ENCODE measurements around the gene FNDC1.
"Not testable (repeated sequence)": the region's sequence is repeated elsewhere in the genome, so short reads cannot be mapped to it uniquely, and the experiment has no call there.

FNDC1 gene

DNA sequence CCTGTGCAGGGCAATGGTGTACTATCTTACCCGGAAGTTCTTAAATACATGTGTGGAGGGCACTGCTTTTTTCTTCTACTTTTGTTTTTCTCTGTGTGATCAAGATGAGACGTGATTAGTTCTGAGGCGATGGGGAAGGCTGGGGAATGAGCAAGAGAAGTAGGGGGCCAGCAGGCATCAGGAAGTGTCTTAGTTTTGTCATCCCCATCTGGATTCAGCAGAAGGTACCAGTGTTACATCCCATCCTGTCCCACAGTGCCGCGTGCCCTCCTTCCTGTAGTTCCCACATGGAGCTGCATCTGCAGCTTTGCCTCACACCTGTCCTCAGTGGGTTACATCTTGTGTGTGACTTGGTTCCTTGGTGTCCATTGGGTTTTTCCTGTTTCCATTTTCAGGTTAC is 86.9 kb downstream of the FNDC1 start:
- no peak for DNase-seq (ENCODE audit: low read depth, low spot score)

DNA sequence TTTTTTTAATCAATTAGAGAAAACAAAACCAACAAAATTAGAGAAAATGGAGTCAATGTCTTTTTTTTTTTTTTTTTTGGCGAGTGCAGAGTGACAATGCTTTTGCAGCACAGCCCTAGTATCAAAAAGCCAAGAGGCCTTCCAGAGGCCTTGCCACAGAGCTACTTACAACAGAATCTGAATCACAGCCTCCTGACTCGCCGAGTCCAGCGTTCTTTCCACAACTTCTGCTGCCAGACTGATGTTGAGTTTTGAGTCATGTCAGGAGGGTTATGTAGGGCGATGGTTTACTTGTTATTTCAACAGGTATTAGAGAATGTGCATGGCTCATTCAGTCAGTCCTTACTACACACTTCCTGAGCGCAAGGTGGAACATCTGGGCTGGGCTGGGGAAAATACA is 88.6 kb downstream of the FNDC1 start:
- DNase-seq (ENCODE audit: low read depth, low spot score), result no peak

DNA sequence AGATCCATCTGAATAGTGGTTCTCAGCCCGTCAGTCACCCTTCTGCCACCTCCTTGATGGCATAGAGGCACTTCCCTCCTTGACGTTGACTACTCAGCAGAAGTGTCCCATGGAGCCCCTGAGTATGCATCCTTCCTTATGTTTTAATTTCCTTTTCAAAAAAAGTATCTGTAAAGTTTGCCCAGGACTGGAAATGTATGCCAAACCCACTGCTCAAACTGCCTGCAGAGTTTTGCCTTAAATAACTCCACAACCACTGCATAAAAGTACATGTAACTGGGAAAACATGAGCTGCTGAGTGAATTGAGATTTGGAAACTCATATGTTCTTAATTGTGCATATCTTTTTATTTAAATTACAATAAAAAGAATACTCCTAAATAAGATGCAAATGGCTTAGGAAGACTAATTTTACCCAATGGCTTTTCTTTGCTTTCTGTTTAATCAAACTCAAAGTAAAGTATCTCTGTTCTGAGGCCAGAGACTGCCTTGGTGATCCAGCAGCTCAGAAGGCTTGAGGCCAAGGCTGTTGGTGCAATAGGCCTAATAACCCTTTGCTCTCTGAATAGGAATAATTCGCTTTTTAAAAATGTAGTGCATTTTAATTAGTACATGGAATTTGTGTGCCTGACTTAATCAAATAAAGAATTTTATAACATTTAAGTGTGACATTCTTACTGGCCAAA is 90.4 kb downstream of the FNDC1 start:
- DNase-seq (ENCODE audit: low read depth, low spot score), result no peak

DNA sequence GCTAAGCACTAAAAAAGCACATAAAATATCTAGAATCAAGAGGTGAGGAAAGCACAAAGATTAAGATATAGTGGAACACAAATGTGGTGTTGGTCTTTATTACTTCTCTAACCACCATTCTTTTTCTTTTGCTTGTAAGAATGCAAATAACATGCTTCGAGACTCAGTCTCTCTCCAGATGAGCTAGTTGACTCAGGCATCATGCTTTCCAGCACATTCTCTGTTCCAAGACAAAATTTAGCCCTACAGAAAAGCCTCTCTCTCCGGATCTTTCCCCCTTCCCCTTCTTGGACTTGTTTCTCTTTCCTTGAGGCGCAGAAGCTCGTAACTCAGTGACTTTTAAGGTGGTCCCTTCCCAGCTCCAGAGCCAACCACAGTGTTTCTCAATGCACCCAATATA is 91.0 kb downstream of the FNDC1 start:
- no peak for DNase-seq (ENCODE audit: low read depth, low spot score)

DNA sequence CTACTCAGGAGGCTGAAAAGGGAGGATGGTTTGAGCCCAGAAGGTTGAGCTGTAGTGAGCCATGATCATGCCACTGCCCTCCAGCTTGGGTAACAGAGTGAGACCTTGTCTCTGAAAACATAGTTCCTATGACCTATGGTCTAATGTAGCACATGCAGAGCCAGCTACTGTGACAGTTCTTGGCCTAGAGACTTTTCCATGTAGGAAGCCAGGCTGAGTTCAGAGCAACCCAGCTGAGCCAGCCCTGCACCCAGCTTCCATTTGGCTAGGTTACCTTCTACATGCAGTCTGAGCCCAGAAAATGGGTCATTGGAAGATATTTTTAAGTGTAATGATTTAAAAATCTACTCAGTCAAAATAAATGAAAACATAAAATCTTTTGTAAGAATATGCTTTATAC is 92.8 kb downstream of the FNDC1 start:
- no peak for DNase-seq (ENCODE audit: low read depth, low spot score)

DNA sequence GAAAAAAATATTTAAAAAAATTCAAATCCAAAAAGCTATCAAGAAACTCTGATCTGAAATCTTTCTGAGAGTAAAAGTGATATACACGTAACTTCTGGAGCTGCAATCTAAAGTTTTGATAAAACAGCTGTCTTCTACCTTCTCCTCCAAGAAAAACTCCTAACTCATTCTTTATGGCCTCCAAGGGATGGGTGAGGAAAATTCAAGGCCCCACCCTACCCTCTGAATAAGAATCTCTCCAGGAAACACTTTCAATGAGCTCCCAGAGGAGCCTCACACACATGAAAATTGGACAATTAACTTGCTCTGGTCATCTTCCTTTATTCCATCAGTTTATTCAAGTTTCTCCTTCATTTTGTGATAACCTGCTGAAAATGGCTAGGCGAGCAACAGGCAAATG is 93.4 kb downstream of the FNDC1 start:
- no peak for DNase-seq (ENCODE audit: low read depth, low spot score)

DNA sequence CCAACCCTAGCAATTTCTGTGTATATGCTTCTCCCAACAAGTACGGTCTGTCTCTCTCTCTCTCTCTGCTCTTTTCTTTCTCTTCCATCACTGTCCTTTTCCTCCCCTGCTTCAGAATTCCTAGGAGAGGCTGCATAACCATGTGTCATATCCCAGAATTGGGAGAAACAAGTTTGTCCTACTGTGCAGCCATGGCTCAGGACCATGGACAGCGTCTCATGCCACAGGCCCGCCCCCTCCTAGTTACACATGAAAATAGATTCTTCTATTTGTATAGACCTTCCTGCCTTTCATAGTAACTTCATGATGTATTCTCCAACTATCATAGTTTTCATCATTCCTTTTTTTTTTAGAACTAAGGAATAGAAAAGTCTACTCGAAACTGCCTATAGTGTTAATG is 98.0 kb downstream of the FNDC1 start:
- no peak for DNase-seq (ENCODE audit: low read depth, low spot score)

DNA sequence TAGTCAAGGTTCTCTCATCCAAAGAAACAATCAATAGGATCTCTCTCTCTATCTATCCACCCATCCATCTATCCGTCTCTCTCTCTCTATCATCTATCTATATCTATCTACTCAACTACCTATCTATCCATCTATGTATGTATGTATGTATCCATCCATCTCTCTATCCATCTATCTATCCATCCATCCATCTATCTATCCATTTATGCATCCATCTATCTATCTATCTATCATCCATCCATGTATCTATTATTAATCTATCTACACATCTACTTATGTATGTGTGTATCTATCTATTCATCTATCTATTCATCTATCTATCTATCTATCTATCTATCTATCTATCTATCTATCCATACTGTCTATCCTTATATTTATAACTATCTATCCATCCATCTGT is 99.3 kb downstream of the FNDC1 start:
- DNase-seq (ENCODE audit: low read depth, low spot score), result no peak

DNA sequence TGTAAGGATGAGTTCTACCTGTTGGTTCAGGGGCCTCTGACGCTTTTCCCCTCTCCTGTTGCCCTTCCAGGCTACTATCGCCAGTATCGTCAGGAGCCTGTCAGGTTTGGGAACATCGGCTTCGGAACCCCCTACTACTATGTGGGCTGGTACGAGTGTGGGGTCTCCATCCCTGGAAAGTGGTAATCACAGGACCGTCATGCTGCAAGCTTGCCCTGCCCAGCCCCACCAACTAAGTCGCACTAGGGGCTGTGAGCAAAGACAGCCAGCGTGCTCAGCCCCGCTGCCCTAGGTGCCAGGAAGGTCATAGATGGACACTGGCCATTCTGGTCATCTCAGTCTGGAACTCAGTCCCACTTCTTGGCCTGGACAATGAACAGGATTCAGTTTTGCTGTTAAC is 102.1 kb downstream of the FNDC1 start:
- no peak for DNase-seq (ENCODE audit: low read depth, low spot score)

DNA sequence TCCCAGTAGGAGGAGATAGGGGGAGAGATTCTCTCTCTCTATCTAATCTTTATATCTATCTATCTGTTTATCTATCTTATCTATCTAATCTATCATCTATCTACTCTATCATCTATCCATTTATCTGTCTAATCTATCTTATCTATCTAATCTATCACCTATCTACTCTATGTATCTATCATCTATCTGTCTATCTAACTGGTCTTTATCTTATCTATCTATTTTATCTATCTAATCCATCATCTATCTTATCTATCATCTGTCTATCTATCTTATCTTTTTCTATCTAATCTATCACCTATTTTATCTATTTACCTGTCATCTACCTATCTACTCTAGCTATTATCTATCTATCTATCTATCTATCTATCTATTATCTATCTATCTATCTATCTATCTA is 109.4 kb downstream of the FNDC1 start:
- DNase-seq (ENCODE audit: low read depth, low spot score), result no peak

DNA sequence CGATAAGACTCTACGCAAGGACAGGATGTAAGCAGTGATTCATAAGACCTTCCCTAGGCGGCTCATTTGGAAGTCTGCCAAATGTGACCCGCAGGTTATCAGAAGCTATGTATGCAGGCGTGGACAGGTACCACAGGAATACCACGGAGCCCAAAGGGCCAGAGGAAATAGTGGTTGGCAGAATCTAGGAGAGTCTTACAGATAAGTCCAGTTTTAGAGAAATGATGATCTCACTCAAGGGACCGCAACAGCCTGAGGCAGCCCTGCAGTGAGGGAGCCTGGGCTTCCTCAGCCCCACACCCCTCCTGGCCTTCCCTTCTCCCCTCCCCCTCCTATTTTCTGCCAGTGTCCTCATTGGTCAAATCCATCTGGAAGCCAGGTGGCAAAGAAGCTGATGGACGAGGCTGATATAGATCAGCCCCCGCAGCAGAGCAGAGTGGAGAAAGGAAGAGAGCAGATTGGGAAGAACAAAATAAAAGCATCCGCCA is 110.6 kb downstream of the FNDC1 start:
- DNase-seq (ENCODE audit: low read depth, low spot score), result no peak

DNA sequence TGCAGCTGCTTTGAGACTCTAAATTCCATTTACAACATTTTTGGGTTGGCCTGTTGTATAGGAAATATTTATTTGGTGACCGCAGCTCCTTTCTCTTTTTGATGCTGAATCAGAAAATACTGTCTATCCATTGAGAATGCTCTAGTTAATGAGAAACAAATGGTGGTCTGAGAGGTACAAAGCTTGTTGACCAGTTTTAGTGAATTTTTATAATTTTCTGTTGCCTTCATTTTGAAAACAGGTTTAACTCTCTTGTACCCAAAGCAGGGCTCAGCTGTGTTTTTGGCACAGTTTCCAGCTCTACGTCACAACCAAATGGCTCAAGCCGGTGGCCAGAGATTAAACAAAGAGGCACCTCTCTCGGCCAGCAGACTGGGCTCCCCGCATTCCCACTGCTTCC is 113.2 kb downstream of the FNDC1 start:
- DNase-seq (ENCODE audit: low read depth, low spot score), result no peak

DNA sequence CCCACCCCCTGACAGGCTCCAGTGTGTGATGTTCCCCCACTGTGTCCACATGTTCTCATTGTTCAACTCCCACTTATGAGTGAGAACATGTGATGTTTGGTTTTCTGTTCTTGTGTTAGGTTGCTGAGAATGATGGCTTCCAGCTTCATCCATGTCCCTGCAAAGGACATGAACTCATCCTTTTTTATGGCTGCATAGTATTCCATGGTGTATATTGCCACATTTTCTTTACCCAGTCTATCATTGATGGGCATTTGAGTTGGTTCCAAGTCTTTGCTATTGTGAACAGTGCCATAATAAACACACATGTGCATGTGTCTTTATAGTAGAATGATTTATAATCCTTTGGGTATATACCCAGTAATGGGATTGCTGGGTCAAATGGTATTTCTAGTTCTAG is 115.5 kb downstream of the FNDC1 start:
- DNase-seq (ENCODE audit: low read depth, low spot score), result not testable (repeated sequence)

DNA sequence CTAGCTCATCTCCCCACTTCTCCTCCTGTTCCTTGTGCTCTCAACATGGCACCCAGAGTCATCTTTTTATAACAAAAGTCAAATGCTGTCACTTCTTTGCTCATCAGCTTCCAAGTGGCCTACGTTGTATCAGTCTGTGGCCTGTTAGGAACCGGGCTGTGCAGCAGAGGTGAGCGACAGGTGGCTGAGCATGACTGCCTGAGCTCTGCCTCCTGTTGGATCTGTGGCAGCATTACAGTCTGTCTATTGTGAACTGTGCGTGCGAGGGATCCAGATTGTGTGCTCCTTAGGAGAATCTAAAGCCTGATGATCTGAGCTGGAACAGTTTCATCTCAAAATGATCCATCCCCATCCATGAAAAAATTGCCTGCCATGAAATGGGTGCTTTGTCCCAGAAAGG is 129.6 kb downstream of the FNDC1 start:
- no peak for DNase-seq (ENCODE audit: low read depth, low spot score)

DNA sequence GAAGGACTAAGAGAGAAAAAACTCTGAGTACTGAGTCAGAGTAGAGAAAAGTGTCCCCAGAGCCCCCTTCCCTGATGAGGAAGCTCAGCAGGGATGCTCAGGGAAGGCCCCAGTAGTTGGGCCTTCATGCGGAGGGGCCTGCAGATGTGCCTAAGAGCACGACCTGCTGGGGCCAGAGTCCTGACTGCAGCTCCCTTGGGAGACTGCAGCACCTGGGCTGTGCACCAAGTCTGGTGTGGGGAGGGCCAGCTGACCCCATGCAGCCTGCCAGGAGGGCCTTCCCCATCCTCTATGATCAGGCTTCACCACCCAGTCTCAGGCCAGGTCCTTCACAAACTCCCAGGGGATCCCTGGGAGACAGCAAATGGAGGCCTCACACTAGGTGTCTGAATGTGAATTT is 130.4 kb downstream of the FNDC1 start:
- DNase-seq (ENCODE audit: low read depth, low spot score), result no peak

DNA sequence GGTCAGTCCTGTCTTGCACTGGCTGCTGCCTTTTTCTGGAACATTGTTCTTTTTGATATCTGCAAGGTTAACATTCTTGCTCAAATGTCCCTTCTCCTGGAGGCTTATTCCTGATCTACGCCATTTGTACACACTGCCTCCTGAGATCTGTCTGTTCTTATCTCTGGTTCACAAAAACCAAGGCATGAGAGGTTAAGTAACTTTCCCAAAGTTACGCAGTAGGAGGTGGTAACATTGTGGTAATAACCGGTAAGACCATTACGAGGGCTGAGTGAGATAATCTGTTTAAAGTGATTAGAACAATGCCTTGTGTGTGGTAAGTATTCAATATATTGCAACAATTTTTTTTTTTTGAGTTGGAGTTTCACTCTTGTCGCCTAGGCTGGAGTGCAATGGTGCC is 132.1 kb downstream of the FNDC1 start:
- no peak for DNase-seq (ENCODE audit: low read depth, low spot score)

DNA sequence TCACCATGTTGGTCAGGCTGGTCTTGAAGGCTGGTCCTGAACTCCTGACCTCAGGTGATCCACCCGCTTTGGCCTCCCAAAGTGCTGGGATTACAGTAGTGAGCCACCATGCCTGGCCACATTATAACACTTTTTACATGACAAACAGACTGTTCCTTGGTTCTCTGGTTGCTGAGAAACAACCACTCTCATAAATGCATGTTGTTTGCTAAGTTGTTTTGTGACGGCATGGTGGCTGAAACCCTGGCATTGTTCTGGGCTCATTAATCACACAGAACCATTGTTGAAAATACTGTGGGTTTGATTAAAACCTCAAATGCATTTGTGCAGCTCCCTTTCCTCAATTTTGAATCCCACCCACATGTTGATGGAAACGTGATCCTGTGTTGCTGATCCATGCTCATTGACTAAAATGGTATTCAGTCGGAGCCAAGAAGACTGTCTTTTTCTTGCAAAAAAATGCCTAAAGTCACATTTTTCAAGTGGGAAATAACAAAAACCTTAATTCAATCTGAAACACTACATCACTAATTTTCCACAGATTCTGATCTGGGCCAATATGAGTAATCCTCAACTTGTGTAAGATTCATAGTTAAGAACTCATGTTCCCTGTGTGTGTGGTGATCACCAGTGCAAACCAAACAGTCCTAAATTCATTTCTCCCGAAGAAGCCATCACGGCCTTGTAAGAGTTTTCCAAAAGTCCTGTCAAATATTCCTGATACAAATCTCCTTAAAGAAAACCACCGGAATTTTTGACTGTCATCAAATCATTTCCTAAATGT is 132.8 kb downstream of the FNDC1 start:
- no peak for DNase-seq (ENCODE audit: low read depth, low spot score)

DNA sequence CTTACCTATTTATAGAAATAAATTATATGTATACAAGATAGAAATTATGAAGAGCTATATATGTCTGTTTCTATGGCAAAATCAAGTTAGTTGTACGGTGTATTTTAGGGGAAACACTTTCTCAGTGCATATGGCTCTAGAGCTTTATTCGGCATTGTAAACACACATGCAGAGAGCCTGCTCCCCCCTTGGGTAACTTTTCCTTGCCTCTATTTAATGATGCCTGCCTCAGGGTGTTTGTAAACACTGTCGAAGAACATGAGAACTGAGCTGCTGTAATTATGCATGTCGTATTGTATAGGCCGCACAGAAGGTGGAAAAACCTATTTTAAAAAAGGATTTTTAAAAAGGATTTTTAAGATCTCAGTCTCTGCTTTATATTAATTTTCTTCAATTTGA is 133.4 kb downstream of the FNDC1 start:
- no peak for DNase-seq (ENCODE audit: low read depth, low spot score)

DNA sequence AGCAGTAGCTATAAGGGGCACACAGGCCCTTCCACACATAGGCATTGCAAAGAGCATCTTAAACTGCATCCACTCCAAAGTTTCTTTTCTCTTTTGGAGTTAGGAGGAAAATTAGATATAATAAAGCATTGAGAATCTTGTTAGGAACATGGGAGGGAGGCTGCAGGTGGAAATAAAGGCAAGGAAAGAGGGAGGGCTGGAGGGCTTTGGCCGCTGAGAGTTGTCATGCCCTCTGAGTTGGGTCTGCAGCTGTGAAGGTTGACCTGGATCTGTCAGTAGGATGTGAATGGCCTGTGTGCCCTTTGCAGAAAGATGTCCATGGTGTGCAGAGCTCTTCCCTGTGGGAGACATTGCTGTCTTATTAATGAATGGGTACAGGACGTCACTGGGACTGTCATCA is 134.0 kb downstream of the FNDC1 start:
- no peak for DNase-seq (ENCODE audit: low read depth, low spot score)

DNA sequence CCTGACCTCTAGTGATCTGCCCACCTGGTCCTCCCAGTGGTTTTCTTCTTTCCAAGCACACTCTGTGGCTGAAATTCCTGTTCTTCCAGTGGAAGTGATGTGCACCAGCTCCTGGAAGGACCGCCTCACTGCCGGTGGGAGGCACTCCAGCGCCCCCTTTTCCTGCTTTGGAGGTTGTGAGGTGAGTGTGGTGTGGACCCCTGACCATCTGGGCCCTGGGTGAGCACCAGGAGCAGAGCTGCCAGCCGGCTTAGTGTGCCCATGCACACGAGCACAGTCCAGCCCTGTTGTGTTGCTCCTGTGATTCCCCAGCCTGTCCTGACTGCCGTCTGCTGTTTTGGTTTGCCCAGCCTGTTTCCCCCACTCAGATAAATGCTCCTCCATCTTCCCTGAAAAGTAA is 134.6 kb downstream of the FNDC1 start:
- DNase-seq (ENCODE audit: low read depth, low spot score), result no peak

DNA sequence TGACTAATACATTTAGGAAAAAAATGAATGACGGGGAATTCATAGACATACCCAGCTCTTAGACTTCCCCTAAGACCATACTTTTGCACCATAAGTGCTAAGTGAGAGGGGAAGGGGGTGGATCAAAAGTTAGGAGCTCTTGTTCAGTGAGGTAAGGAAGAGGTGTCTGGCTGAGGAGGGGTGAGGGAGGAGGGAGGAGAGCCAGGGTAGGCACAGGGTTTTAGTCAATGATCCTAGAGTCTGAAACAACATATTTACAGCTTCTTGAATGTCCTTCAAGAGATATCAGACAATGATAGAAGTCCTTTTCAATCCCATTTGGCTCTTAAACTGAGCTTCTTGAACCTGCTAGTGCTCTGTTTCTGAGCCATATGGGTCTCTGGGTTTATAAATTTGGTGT is 135.4 kb downstream of the FNDC1 start:
- DNase-seq (ENCODE audit: low read depth, low spot score), result no peak

DNA sequence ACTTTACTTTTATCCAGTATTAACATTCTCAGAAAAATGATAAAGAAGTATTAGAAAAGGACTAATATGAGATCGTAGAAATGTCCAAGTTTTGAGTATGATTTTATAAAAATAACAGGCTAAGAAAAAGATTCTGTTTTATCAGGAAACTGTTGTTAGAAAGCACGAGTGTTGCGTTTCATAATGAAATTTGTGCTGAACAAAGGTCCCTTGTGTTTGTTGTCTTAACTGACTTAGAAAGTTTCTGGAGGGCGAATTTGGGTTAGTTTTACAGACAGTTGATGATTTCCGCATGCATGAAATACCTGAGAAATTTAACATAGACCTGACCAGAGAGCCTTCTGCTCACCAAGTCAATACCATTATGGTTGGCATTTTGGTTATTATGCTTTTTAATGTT is 136.0 kb downstream of the FNDC1 start:
- DNase-seq (ENCODE audit: low read depth, low spot score), result no peak

DNA sequence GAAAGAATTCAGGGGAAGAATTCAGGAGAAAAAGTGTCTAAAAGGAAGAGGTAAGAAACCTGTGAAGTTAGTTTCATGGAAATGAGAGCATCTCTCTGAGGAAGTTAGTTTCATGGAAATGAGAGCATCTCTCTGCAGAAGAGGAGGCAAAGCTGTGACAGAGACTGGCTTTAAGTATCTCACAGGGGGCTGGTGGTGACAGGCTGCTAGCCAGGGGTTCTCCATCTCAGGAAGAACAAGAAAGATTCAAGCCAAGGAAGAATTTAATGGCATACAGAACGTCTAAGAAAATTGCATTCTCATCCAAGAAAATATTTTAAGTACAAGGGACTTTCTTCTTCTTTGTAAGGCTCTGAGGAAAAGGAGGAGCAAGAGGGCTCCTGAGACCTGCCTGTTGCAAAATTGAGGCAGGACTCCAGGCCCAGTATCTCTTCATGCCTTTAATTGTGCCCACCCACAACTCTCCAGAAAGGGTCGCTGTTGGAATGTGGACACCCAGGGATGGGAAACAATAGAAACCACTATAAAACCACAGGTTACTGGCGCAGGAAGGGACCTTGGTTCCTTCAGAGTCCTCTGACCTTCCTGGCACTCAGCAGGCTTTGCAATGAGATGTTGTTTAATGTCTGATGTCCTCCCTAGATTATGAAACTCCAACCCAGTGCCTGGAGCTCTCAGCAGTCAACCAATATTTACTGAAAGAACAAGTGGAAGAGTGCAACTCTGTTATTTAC is 136.8 kb downstream of the FNDC1 start:
- DNase-seq (ENCODE audit: low read depth, low spot score), result no peak
